GM10847 (cell line): ENCODE results near the gene PPIL1.

Source experiments
- POLR2A ChIP-seq: IDR thresholded peaks from 2 replicates; pipeline ENCODE4 v1.6.1; 2011; ENCODE audit not compliant: insufficient read length; ENCODE audit errors: extremely low read depth

PPIL1 gene

GRCh38 chr6:36867471-36868224 is 7.0 kb downstream of the PPIL1 start:
- no peak for TF ChIP-seq POLR2A

GRCh38 chr6:36865835-36866234 is 8.8 kb downstream of the PPIL1 start:
- no peak for TF ChIP-seq POLR2A

GRCh38 chr6:36863670-36864540 is 10.7 kb downstream of the PPIL1 start:
- no peak for TF ChIP-seq POLR2A

GRCh38 chr6:36862848-36863382 is 11.7 kb downstream of the PPIL1 start:
- TF ChIP-seq POLR2A, result no peak

- TF ChIP-seq POLR2A, result no peak
These were observed 12.3 kb downstream of the PPIL1 start for GRCh38 chr6:36862164-36862847.

- no peak for TF ChIP-seq POLR2A
These were observed 14.5 kb downstream of the PPIL1 start for GRCh38 chr6:36860126-36860525.

- no peak for TF ChIP-seq POLR2A
These were observed 16.1 kb downstream of the PPIL1 start for GRCh38 chr6:36858407-36858981.

GRCh38 chr6:36857325-36857724 is 17.3 kb downstream of the PPIL1 start:
- TF ChIP-seq POLR2A, result no peak

GRCh38 chr6:36856277-36856676 is 18.3 kb downstream of the PPIL1 start:
- no peak for TF ChIP-seq POLR2A

- TF ChIP-seq POLR2A, result no peak
These were observed 18.9 kb downstream of the PPIL1 start for GRCh38 chr6:36855750-36856149.

- no peak for TF ChIP-seq POLR2A
These were observed 21.3 kb downstream of the PPIL1 start for GRCh38 chr6:36853325-36853724.

- no peak for TF ChIP-seq POLR2A
These were observed 22.0 kb downstream of the PPIL1 start for GRCh38 chr6:36852481-36853147.

GRCh38 chr6:36851626-36852025 is 23.0 kb downstream of the PPIL1 start:
- TF ChIP-seq POLR2A, result no peak

- no peak for TF ChIP-seq POLR2A
These were observed 23.4 kb downstream of the PPIL1 start for GRCh38 chr6:36851149-36851614.
